Psoas muscle (tissue), 8 donors: Measurements from ENCODE around the gene ICOS. TPM values are rescaled to one million over a fixed set of nuclear protein-coding genes. Genes with fewer than 3 reads are reported as not detected.

ENCODE experiments used
- ATAC-seq, 4 donors: fragments of 200-7000 bp; cut with Tn5 transposase; one replicate each; pipeline ENCODE4 v1.9.1; 2020; ENCODE audit warnings: moderate library complexity in 3 of 4, mild to moderate bottlenecking in 2 of 4
- DNase-seq, 2 donors: peaks; one replicate each; pipeline ENCODE4 v3.0.0-alpha.2; 2020
- H3K27ac ChIP-seq: fragments of 200-600 bp; one replicate; pipeline ENCODE4 v1.8.0; 2022
- H3K27me3 ChIP-seq, 3 donors: fragments of 200-600 bp in 1 of 3; one replicate each; pipeline versions ENCODE4 v1.6.1 to v1.8.0; 2013 to 2022; ENCODE audit warnings: low read length in 2 of 3, mild to moderate bottlenecking in 2 of 3, moderate library complexity in 1 of 3; ENCODE audit not compliant: insufficient read depth in 3 of 3
- H3K36me3 ChIP-seq, 2 donors: fragments of 200-600 bp in 1 of 2; one replicate each; pipeline versions ENCODE4 v1.6.1 to v1.8.0; 2013 to 2022; ENCODE audit warnings: low read depth in 1 of 2, mild to moderate bottlenecking in 1 of 2, moderate library complexity in 1 of 2; ENCODE audit not compliant: insufficient read depth in 1 of 2
- H3K4me1 ChIP-seq: fragments of 200-600 bp; one replicate; pipeline ENCODE4 v1.8.0; 2022
- H3K4me3 ChIP-seq: fragments of 200-600 bp; one replicate; pipeline ENCODE4 v1.8.0; 2022; ENCODE audit warnings: mild to moderate bottlenecking
- H3K9me3 ChIP-seq: fragments of 200-600 bp; one replicate; pipeline ENCODE4 v1.8.0; 2022
- CTCF ChIP-seq: fragments of 200-600 bp; IDR thresholded peaks from one replicate; pipeline ENCODE4 v1.8.0; 2022; ENCODE audit warnings: antibody characterized with exemption
- WGBS, 3 donors: extraction: QIAGEN DNeasy Blood & Tissue Kit; methylation state at CpG; one replicate each; pipeline versions ENCODE4 v1.1.6 to v1.1.7; 2013; 5-methylcytosine and 5-hydroxymethylcytosine counted together
- intact Hi-C, 2 donors: fragments of 100-400 bp; cut with DNase I; formaldehyde crosslinking; loops; one replicate each; pipeline versions ENCODE4 v1.11.0 to v1.14.2; 2022
- polyA plus RNA-seq, 3 donors: library from polyadenylated mRNA; stranded (reverse); fragments of 200-250 nt; gene quantifications; one replicate each; pipeline ENCODE4 v1.2.3, GENCODE V29; 2013
- total RNA-seq, 4 donors: library from RNA; stranded (reverse); fragmentation: NEBNext Ultra II Directional in 2 of 4; extraction: Animal tissue kit (Norgen Biotek cat#: 25700) in 2 of 4; gene quantifications; one replicate each; pipeline versions ENCODE4 v1.2.1 to v1.2.4, GENCODE V29; 2021 to 2023
- donor health status: healthy with polysubstance abuse.
- donor health status: DM: no; HTN: no; CAD: no; lungs with moderate emphysema.
- donor health status: Bipolar disorder and iron deficiency.
- donor health status: healthy.
- donor health status: DM: yes; HTN: yes; CAD: no.
- donor health status: DM: no; HTN: no; CAD: no.
- donor health status: DM: no; HTN: no; CAD: no.
- donor health status: DM: yes; HTN: yes; CAD: no.

ICOS gene
- total and polyA plus RNA-seq, 7 donors = 0.03 TPM; not detected in 6

GRCh38 chr2:203908066-203908796, 28.3 kb upstream of the ICOS start:
- H3K27ac ChIP-seq = peak overlapping the region; percentile 27

GRCh38 chr2:203908797-203909185, 27.8 kb upstream of the ICOS start:
- intact Hi-C loops = loop anchor here in 1 of 2 donors (2.0 to 10.0 kb wide), 2 partner anchors 224 to 424 kb away; no protein-coding TSS in a partner anchor
- peak in 3 of 4 donors; percentile 25 to 71 (median 65) for ATAC-seq

More at GRCh38 chr2:203908066-203908796, 28.3 kb upstream of the ICOS start:
- Histone ChIP-seq H3K4me1 (peaks cover 11% of the 10 kb centered on the region), H3K4me3 (no peak overlapping the region), H3K9me3 (no peaks in the 10 kb centered on the region), H3K27me3 (no peaks in the 10 kb centered on the region), H3K36me3 (no peaks in the 10 kb centered on the region)
- DNase-seq (no peak), ATAC-seq (peak; percentile 36 to 66 (median 50))
- no peak for TF ChIP-seq CTCF
- 68 to 80% (median 70%) methylated on average over 6 of the region's 6 CpGs for WGBS, 3 donors
- intact Hi-C loops = loop anchor here in 1 of 2 donors (2.0 to 10.0 kb wide), 2 partner anchors 223 to 423 kb away; no protein-coding TSS in a partner anchor

GRCh38 chr2:203909261-203909967, 27.1 kb upstream of the ICOS start:
- peak; percentile 85 for TF ChIP-seq CTCF
- intact Hi-C loops = loop anchor here in 1 of 2 donors (2.0 to 10.0 kb wide), 2 partner anchors 225 to 425 kb away; no protein-coding TSS in a partner anchor

More at GRCh38 chr2:203908797-203909185, 27.8 kb upstream of the ICOS start:
- H3K36me3 ChIP-seq = no peaks in the 10 kb centered on the region
- H3K4me1 ChIP-seq = peaks cover 11% of the 10 kb centered on the region
- H3K27me3 ChIP-seq = no peaks in the 10 kb centered on the region
- TF ChIP-seq CTCF = no peak
- no peaks in the 10 kb centered on the region for H3K9me3 ChIP-seq
- WGBS, 3 donors = 9 to 13% (median 11%) methylated on average over 3 of the region's 3 CpGs
- no peak overlapping the region for H3K4me3 ChIP-seq
- H3K27ac ChIP-seq = peak overlapping the region; percentile 27
- DNase-seq = no peak

GRCh38 chr2:203909974-203910373, 26.6 kb upstream of the ICOS start:
- Histone ChIP-seq H3K4me3 (peak overlapping the region; percentile 45), H3K27me3 (no peaks in the 10 kb centered on the region), H3K9me3 (no peaks in the 10 kb centered on the region), H3K4me1 (peaks cover 11% of the 10 kb centered on the region), H3K36me3 (no peaks in the 10 kb centered on the region), H3K27ac (no peak overlapping the region)
- WGBS, 3 donors = 11 to 17% (median 12%) methylated on average over 5 of the region's 5 CpGs
- intact Hi-C loops = loop anchor here (2.0 to 10.0 kb wide), 4 partner anchors 93 to 428 kb away; no protein-coding TSS in a partner anchor
- ATAC-seq (peak in 1 of 4 donors; percentile 6), DNase-seq (no peak)
- no peak for TF ChIP-seq CTCF

More at GRCh38 chr2:203909261-203909967, 27.1 kb upstream of the ICOS start:
- H3K27me3 ChIP-seq = no peaks in the 10 kb centered on the region
- H3K4me3 ChIP-seq = peak overlapping the region; percentile 45
- H3K4me1 ChIP-seq = peaks cover 11% of the 10 kb centered on the region
- peak overlapping the region; percentile 27 for H3K27ac ChIP-seq
- ATAC-seq (peak; percentile 70 to 87 (median 76)), DNase-seq (no peak)
- no peaks in the 10 kb centered on the region for H3K9me3 ChIP-seq
- WGBS, 3 donors = 2 to 7% (median 3%) methylated on average over 8 of the region's 8 CpGs
- no peaks in the 10 kb centered on the region for H3K36me3 ChIP-seq
